C4-2B (cell line): Measurements from ENCODE around the gene C6orf89.
"Not testable (repeated sequence)": the region's sequence is repeated elsewhere in the genome, so short reads cannot be mapped to it uniquely, and the experiment has no call there.

Experiments used
- H3K27ac ChIP-seq: fragments of 450-650 bp; 2 replicates; pipeline ENCODE4 v1.5.1; 2017
- ZFX ChIP-seq: fragments of 450-650 bp; IDR thresholded peaks from 2 replicates; pipeline ENCODE4 v1.6.1; 2017
- TF ChIP-seq, protein P1 (sequence below): fragments of 450-650 bp; conservative IDR thresholded peaks from 2 replicates; pipeline ENCODE4 v1.5.1; 2017; ENCODE audit warnings: mild to moderate bottlenecking

The C6orf89 gene

GRCh38 chr6:36934901-36935300, 49.1 kb downstream of the C6orf89 start:
- TF ChIP-seq ZFX: no peak
- TF ChIP-seq, protein P1, sequence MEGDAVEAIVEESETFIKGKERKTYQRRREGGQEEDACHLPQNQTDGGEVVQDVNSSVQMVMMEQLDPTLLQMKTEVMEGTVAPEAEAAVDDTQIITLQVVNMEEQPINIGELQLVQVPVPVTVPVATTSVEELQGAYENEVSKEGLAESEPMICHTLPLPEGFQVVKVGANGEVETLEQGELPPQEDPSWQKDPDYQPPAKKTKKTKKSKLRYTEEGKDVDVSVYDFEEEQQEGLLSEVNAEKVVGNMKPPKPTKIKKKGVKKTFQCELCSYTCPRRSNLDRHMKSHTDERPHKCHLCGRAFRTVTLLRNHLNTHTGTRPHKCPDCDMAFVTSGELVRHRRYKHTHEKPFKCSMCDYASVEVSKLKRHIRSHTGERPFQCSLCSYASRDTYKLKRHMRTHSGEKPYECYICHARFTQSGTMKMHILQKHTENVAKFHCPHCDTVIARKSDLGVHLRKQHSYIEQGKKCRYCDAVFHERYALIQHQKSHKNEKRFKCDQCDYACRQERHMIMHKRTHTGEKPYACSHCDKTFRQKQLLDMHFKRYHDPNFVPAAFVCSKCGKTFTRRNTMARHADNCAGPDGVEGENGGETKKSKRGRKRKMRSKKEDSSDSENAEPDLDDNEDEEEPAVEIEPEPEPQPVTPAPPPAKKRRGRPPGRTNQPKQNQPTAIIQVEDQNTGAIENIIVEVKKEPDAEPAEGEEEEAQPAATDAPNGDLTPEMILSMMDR: no peak
- no peak overlapping the region for H3K27ac ChIP-seq

GRCh38 chr6:36936824-36937223, 51.1 kb downstream of the C6orf89 start:
- TF ChIP-seq, protein P1: no peak
- no peak for TF ChIP-seq ZFX

GRCh38 chr6:36937896-36938295, 52.1 kb downstream of the C6orf89 start:
- TF ChIP-seq, protein P1: no peak
- TF ChIP-seq ZFX: no peak
- no peak overlapping the region for H3K27ac ChIP-seq

More at GRCh38 chr6:36936824-36937223, 51.1 kb downstream of the C6orf89 start:
- H3K27ac ChIP-seq: no peak overlapping the region

DNA sequence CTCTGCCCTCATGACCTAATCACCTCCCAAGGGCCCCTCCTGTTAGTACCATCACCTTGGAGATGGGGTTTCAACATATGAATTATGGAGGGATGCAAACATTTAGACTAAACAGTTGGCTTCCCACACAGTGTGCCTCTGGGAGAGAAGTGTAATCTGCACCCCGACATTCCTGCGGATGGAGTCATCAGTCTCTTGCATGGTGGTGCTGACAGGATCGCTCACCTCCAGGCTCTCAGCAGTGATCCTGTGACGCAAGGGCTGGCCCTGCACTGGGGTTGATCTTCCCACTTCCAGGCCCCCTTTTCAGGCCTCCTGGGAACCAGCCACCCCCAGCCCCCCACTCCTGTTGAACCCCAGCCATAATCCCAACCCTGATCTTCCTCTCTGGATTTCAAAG, 52.8 kb downstream of the C6orf89 start:
- H3K27ac ChIP-seq: no peak overlapping the region
- TF ChIP-seq, protein P1: no peak
- no peak for TF ChIP-seq ZFX

- not testable (repeated sequence) for H3K27ac ChIP-seq
Observed at GRCh38 chr6:36939005-36939404, 53.3 kb downstream of the C6orf89 start.

DNA sequence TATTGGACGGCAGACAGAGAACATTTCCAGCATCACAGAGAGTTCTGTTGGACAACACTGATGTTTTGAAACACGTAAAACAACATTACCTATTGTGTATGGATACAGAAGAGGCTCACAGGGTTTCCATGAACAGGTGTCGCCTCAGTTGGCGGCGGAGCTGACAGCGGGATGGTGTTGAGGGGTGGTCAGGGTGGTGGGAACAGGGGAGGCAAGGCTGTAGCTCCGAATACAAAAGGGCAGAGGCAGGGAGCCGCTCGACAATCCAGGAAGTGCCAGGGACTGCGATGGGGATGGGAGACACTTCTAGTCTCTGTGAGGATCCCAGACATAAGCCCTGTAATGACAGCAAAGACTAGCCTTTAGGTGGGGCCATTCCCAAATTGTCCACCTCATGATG, 54.3 kb downstream of the C6orf89 start:
- TF ChIP-seq, protein P1: no peak
- TF ChIP-seq ZFX: no peak
- no peak overlapping the region for H3K27ac ChIP-seq

GRCh38 chr6:36941561-36941960, 55.8 kb downstream of the C6orf89 start:
- not testable (repeated sequence) for H3K27ac ChIP-seq

DNA sequence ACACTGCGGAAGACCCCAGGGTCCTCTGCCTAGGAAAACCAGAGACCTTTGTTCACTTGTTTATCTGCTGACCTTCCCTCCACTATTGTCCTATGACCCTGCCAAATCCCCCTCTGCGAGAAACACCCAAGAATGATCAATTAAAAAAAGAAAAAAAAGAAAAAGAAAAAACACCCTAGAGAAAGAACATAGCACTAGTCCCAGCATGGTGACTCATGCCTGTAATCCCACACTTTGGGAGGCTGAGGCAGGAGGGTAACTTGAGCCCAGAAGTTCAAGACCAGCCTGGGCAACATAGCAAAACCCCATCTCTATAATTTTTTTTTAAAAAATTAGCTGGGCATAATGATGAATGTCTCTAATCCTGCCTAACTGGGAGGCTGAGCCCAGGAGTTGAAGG, 56.6 kb downstream of the C6orf89 start:
- not testable (repeated sequence) for H3K27ac ChIP-seq

GRCh38 chr6:36944650-36945049, 58.9 kb downstream of the C6orf89 start:
- no peak for TF ChIP-seq ZFX
- TF ChIP-seq, protein P1: no peak
- H3K27ac ChIP-seq: no peak overlapping the region
